ENCODE data around the gene CDHR1. TPM values are rescaled to one million over a fixed set of nuclear protein-coding genes. Genes with fewer than 3 reads are reported as not detected.
"Not testable (repeated sequence)": the region's sequence is repeated elsewhere in the genome, so short reads cannot be mapped to it uniquely, and the experiment has no call there.

CDHR1 gene
- total RNA-seq, 3 donors from 2014 or later: 0.15 to 0.66 (median 0.16) TPM

DNA sequence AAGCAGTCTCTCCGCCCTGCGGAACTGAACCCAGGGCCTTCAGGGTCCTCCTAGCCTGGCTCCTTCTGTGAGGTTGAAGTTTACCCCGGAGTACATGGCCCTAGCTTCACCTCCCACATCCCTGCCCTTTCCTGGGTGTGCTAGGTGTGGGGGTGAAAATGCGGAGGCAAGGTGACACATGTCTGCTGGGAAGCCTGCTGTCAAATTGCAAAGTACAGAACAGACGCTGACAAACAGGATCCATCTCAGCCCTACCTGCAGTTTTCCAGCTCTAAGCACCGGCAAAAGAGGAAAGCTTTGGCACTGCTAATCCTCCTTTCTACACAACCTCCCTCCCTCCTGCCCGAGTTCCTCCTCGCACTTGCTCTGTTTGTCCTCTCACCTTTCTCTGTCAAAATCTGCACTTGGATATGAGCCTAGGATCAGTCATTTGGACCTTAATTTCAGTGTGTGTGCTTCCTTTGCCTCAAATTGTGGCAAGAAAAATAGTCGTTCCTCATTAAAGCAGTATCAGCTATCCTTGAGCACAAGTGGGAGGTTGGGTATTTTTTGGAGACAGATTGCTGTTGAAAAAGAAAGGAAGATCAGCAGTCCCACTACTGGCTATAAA is 35.2 kb upstream of the CDHR1 start:
- intact Hi-C loops (cut with DNase I; ENCODE audit: low total_unique reads): no loop called here
- H3K9me3 ChIP-seq: no peaks in the 10 kb centered on the region
- no peak overlapping the region for H3K4me3 ChIP-seq
- H3K27ac ChIP-seq: no peak overlapping the region
- no peak for TF ChIP-seq POLR2A (IDR thresholded peaks at IDR 0.05)
- no peak for TF ChIP-seq CTCF (IDR thresholded peaks at IDR 0.05)
- TF ChIP-seq POLR2AphosphoS5 (IDR thresholded peaks at IDR 0.05): no peak
- no peak for DNase-seq (ENCODE audit: low spot score in 2 of 2)
- peaks cover 0 to 5% of the 10 kb centered on the region in 2 donors for H3K27me3 ChIP-seq
- H3K36me3 ChIP-seq: no peaks in the 10 kb centered on the region
- H3K4me1 ChIP-seq: no peaks in the 10 kb centered on the region

DNA sequence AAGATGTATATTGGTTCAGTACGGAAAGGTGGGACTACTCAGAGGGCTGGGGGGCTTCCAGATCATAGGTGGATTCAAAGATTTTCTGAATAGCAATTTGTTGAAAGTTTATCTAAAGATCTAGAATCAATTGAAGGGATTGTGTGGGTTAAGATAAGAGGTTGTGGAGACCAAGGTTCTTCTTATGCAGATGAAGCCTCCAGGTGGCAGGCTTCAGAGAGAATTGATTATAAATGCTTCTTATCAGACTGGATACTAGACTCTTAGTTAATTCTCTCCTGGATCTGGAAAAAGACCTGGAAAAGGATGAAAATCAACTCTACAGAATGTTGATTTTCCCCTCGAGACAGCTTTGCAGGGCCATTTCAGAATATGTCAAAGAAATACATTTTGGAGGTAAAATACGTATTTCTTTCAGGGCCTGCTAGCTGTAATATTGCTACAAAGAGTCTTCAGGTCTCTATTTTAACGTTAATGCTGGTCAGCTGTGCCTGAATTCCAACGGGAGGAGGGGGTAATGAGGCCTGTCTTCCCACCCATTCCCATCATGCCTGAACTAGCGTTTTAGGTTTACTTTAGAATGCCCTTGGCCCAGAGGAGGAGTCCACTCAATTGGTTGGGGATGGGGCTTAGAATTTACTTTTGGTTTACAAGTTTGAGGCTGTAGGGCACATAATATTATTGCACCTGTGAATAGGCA is 33.5 kb upstream of the CDHR1 start:
- H3K4me1 ChIP-seq: no peaks in the 10 kb centered on the region
- DNase-seq (ENCODE audit: low spot score in 2 of 2): no peak
- peaks cover 0 to 5% of the 10 kb centered on the region in 2 donors for H3K27me3 ChIP-seq
- intact Hi-C loops (cut with DNase I; ENCODE audit: low total_unique reads): no loop called here
- no peaks in the 10 kb centered on the region for H3K36me3 ChIP-seq
- H3K27ac ChIP-seq: no peak overlapping the region
- no peaks in the 10 kb centered on the region for H3K9me3 ChIP-seq
- no peak overlapping the region for H3K4me3 ChIP-seq
- TF ChIP-seq POLR2AphosphoS5 (IDR thresholded peaks at IDR 0.05) (no peak), CTCF (IDR thresholded peaks at IDR 0.05) (no peak), POLR2A (IDR thresholded peaks at IDR 0.05) (no peak)

DNA sequence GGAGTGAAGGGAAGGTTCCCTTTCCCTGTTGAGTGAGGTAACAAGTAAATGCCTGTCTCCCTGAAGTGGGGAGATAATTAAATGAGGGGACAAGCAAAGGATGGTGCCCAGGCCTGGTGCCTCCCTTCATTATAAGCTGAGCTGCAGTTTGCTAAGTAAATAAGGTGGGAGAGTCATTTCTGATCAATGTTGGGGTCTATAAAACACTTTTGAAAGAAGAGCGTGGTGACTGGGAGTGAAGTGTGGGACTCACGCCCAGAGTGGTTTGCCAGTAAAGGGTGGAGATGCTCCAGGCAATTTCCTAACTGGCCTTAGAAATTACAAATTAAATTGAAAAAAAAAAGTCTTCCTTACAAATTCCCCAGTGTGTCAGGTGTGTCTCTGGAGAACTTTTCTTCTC is 30.3 kb upstream of the CDHR1 start:
- intact Hi-C loops (cut with DNase I; ENCODE audit: low total_unique reads): no loop called here
- peaks cover 0 to 5% of the 10 kb centered on the region in 2 donors for H3K27me3 ChIP-seq
- H3K9me3 ChIP-seq: no peaks in the 10 kb centered on the region
- H3K27ac ChIP-seq: peak overlapping the region in 1 of 2 donors; percentile 28
- H3K4me3 ChIP-seq: no peak overlapping the region
- no peaks in the 10 kb centered on the region for H3K4me1 ChIP-seq
- DNase-seq (ENCODE audit: low spot score in 2 of 2): no peak
- H3K36me3 ChIP-seq: no peaks in the 10 kb centered on the region
- TF ChIP-seq POLR2A (IDR thresholded peaks at IDR 0.05) (no peak), CTCF (IDR thresholded peaks at IDR 0.05) (no peak), POLR2AphosphoS5 (IDR thresholded peaks at IDR 0.05) (no peak)

DNA sequence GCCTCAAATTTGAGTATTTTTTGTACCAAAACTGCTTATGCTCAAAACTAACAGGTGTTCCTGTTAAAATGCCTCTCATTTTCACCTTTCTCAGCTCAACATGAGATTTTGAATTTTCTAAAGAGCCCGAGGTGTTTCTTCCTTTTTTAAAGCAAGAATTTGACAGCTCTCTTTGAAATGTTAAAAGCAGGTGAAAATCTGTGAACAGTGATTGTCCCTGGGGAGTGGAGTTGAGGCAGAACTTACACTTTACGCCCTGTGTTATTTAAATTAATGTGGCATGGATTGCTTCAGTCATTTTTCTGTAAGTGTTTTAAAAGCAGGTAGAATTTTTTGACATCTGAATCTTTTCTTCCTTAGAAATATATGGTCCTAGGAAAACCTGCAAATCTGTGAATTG is 29.9 kb upstream of the CDHR1 start:
- H3K27ac ChIP-seq: no peak overlapping the region
- peaks cover 0 to 5% of the 10 kb centered on the region in 2 donors for H3K27me3 ChIP-seq
- H3K36me3 ChIP-seq: no peaks in the 10 kb centered on the region
- DNase-seq (ENCODE audit: low spot score in 2 of 2): no peak
- H3K9me3 ChIP-seq: no peaks in the 10 kb centered on the region
- H3K4me3 ChIP-seq: no peak overlapping the region
- TF ChIP-seq CTCF (IDR thresholded peaks at IDR 0.05) (no peak), POLR2AphosphoS5 (IDR thresholded peaks at IDR 0.05) (no peak), POLR2A (IDR thresholded peaks at IDR 0.05) (no peak)
- H3K4me1 ChIP-seq: no peaks in the 10 kb centered on the region
- intact Hi-C loops (cut with DNase I; ENCODE audit: low total_unique reads): no loop called here

- Histone ChIP-seq H3K27ac (no peak overlapping the region), H3K9me3 (no peaks in the 10 kb centered on the region), H3K4me1 (no peaks in the 10 kb centered on the region), H3K4me3 (no peak overlapping the region), H3K27me3 (peaks cover 0 to 3% of the 10 kb centered on the region in 2 donors), H3K36me3 (no peaks in the 10 kb centered on the region)
- DNase-seq (ENCODE audit: low spot score in 2 of 2): no peak
- no peak for TF ChIP-seq POLR2A (IDR thresholded peaks at IDR 0.05)
- TF ChIP-seq CTCF (IDR thresholded peaks at IDR 0.05): no peak
- no peak for TF ChIP-seq POLR2AphosphoS5 (IDR thresholded peaks at IDR 0.05)
- intact Hi-C loops (cut with DNase I; ENCODE audit: low total_unique reads): no loop called here
Measured at GRCh38 chr10:84166620-84167288, 27.6 kb upstream of the CDHR1 start.

DNA sequence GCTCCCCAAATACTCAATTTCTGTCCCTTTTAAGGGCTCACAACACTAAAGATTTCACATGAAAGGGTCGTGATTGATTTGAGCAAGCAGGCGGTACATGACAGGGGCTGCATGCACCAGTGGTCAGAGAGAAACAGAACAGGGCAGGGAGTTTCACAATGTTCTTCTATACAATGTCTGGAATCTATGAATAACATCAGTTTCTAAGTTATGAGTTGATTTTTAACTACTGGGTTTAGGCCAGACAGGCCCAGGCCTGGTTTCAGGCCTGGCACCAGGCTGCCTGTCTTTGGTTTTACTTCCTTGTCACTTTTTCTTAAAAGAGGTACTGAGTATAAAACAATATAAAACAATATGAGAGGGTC is 27.1 kb upstream of the CDHR1 start:
- H3K9me3 ChIP-seq; H3K36me3 ChIP-seq; H3K4me1 ChIP-seq; H3K27ac ChIP-seq; intact Hi-C loops (cut with DNase I; ENCODE audit: low total_unique reads); H3K27me3 ChIP-seq; H3K4me3 ChIP-seq; DNase-seq (ENCODE audit: low spot score in 2 of 2): not testable (repeated sequence)

DNA sequence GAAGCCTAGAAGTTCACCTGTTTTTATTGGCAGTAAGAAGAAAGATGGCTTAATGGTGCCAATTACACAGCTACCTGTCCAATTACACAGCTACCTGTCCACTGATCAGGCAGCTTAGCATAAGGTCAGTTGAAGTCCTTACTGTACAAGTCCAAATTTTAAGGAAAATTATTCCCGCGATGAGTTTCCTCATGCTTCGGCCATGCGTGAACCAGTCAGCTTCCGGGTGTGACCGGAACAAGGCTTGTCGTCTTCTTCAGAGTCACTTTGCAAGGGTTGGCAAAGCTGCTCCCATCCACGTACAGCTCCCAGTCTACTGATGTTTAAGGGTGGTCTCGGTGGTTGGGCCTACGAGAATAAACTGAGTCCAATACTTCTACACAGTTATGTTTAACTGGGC is 26.0 kb upstream of the CDHR1 start:
- H3K4me1 ChIP-seq; H3K9me3 ChIP-seq; H3K36me3 ChIP-seq; H3K4me3 ChIP-seq; DNase-seq (ENCODE audit: low spot score in 2 of 2); H3K27ac ChIP-seq; H3K27me3 ChIP-seq; intact Hi-C loops (cut with DNase I; ENCODE audit: low total_unique reads): not testable (repeated sequence)

Data from breast epithelium (tissue), 4 donors.